Fibroblast of lung (primary cell): Measurements from ENCODE around the gene NNT. TPM values are rescaled to one million over a fixed set of nuclear protein-coding genes. Genes with fewer than 3 reads are reported as not detected.
A peak's percentile ranks its signal among the peaks of the same experiment; 100 is the strongest.

Experiments
- DNase-seq, 2 donors: peaks; one replicate each; pipeline versions ENCODE4 v3.0.0 to v3.0.0-alpha.2; 2010; ENCODE audit warnings: low read depth in 2 of 2
- H2AFZ ChIP-seq: 2 replicates; pipeline ENCODE4 v1.5.1; 2012; ENCODE audit warnings: low read length, control low read depth, inconsistent platforms
- H3K27ac ChIP-seq: 2 replicates; pipeline ENCODE4 v1.5.1; 2011; ENCODE audit warnings: low read length, control low read depth; ENCODE audit not compliant: insufficient read depth
- H3K27me3 ChIP-seq: 2 replicates; pipeline ENCODE4 v1.5.1; 2011; ENCODE audit warnings: mild to moderate bottlenecking, low read length; ENCODE audit not compliant: control insufficient read depth, insufficient read depth
- H3K36me3 ChIP-seq: 2 replicates; pipeline ENCODE4 v1.5.1; 2011; ENCODE audit warnings: low read length; ENCODE audit not compliant: control insufficient read depth, insufficient read depth
- H3K4me1 ChIP-seq: 2 replicates; pipeline ENCODE4 v1.5.1; 2011; ENCODE audit warnings: low read length; ENCODE audit not compliant: control insufficient read depth, insufficient read depth; ENCODE audit errors: extremely low read depth
- H3K4me2 ChIP-seq: 2 replicates; pipeline ENCODE4 v1.5.1; 2011; ENCODE audit warnings: low read length, control low read depth; ENCODE audit not compliant: insufficient read depth; ENCODE audit errors: extremely low read depth
- H3K4me3 ChIP-seq, 4 experiments: fragments of 200-600 bp in 1 of 4; sonication (generic) in 1 of 4; replicated peaks in 1 of 4; 2 replicates each; pipeline ENCODE4 v1.5.1; 2011 to 2016; ENCODE audit warnings: low read length in 4 of 4, low read depth in 3 of 4, mild to moderate bottlenecking in 3 of 4, control low read depth in 2 of 4, inconsistent platforms in 1 of 4, mixed read lengths in 1 of 4; ENCODE audit not compliant: insufficient read depth in 1 of 4; ENCODE audit errors: control extremely low read depth in 1 of 4
- H3K79me2 ChIP-seq: 2 replicates; pipeline ENCODE4 v1.5.1; 2012; ENCODE audit warnings: mild to moderate bottlenecking, low read length, inconsistent platforms; ENCODE audit not compliant: control insufficient read depth, insufficient read depth
- H3K9ac ChIP-seq: 2 replicates; pipeline ENCODE4 v1.5.1; 2011; ENCODE audit warnings: mild to moderate bottlenecking, low read length, control low read depth; ENCODE audit not compliant: insufficient read depth
- H3K9me3 ChIP-seq: 2 replicates; pipeline ENCODE4 v1.5.1; 2012; ENCODE audit warnings: low read depth, low read length; ENCODE audit not compliant: control insufficient read depth, insufficient read depth
- H4K20me1 ChIP-seq: 2 replicates; pipeline ENCODE4 v1.5.1; 2011; ENCODE audit warnings: low read length; ENCODE audit not compliant: control insufficient read depth, insufficient read depth; ENCODE audit errors: extremely low read depth
- CTCF ChIP-seq, 2 donors: IDR thresholded peaks in 1 of 2; conservative IDR thresholded peaks in 1 of 2; 1 replicate in 1 of 2; 2 replicates in 1 of 2; pipeline ENCODE4 v1.5.1; 2011 to 2012; ENCODE audit warnings: low read length in 2 of 2, control low read depth in 1 of 2, inconsistent platforms in 1 of 2, low read depth in 1 of 2, mild to moderate bottlenecking in 1 of 2
- EZH2 ChIP-seq: IDR thresholded peaks from 2 replicates; pipeline ENCODE4 v1.5.1; 2012; ENCODE audit warnings: low read length, control low read depth, mild to moderate bottlenecking; ENCODE audit errors: missing control alignments
- polyA plus RNA-seq, 2 donors: library from polyadenylated mRNA; depleted of rRNA in 1 of 2; stranded (reverse) in 1 of 2; unstranded in 1 of 2; fragments of >200 nt; gene quantifications; 2 replicates each; pipeline ENCODE4 v1.2.1, GENCODE V29; 2011 to 2012; ENCODE audit warnings: missing spikeins in 1 of 2
- total RNA-seq: library from RNA; depleted of rRNA; stranded (reverse); fragments of >200 nt; gene quantifications from 2 replicates; pipeline ENCODE4 v1.2.1, GENCODE V29; 2014

NNT gene
- total and polyA plus RNA-seq, 2 donors (not counting 1 experiment from before 2014, with no cell fraction given) = 65.7 to 115 TPM

- no peaks in the 10 kb centered on the region for H3K79me2 ChIP-seq
- no peaks in the 10 kb centered on the region for H3K9me3 ChIP-seq
- H3K4me1 ChIP-seq = peaks cover 6% of the 10 kb centered on the region
- peaks cover 4% of the 10 kb centered on the region for H3K36me3 ChIP-seq
- no peak for TF ChIP-seq CTCF (conservative IDR thresholded peaks at IDR 0.05 in 1 of 2, IDR thresholded peaks at IDR 0.05 in 1 of 2; ENCODE audit: low read depth in 1 of 2, low read length in 2 of 2)
- no peak for TF ChIP-seq EZH2
- no peak overlapping the region for H3K27ac ChIP-seq
- H4K20me1 ChIP-seq = no peaks in the 10 kb centered on the region
- no peak overlapping the region for H3K9ac ChIP-seq
- DNase-seq = no peak
- no peaks in the 10 kb centered on the region for H3K27me3 ChIP-seq
- no peak overlapping the region for H3K4me2 ChIP-seq
- no peak overlapping the region for H2AFZ ChIP-seq
- no peak overlapping the region for H3K4me3 ChIP-seq
Observed at GRCh38 chr5:43652537-43653302, 49.7 kb downstream of the NNT start.

GRCh38 chr5:43658509-43658908 is 55.5 kb downstream of the NNT start:
- DNase-seq = peak; percentile 78 to 86
- Histone ChIP-seq H4K20me1 (no peaks in the 10 kb centered on the region), H3K27me3 (no peaks in the 10 kb centered on the region), H3K4me3 (no peak overlapping the region), H3K4me2 (peak overlapping the region; percentile 13), H3K79me2 (no peaks in the 10 kb centered on the region), H3K9ac (no peak overlapping the region), H3K27ac (no peak overlapping the region), H3K4me1 (peaks cover 3% of the 10 kb centered on the region), H3K9me3 (no peaks in the 10 kb centered on the region), H3K36me3 (peaks cover 5% of the 10 kb centered on the region), H2AFZ (no peak overlapping the region)
- TF ChIP-seq CTCF (conservative IDR thresholded peaks at IDR 0.05 in 1 of 2, IDR thresholded peaks at IDR 0.05 in 1 of 2; ENCODE audit: low read depth in 1 of 2, low read length in 2 of 2) = no peak
- TF ChIP-seq EZH2 = no peak

- H3K27ac ChIP-seq = no peak overlapping the region
- H4K20me1 ChIP-seq = no peaks in the 10 kb centered on the region
- H3K27me3 ChIP-seq = no peaks in the 10 kb centered on the region
- no peaks in the 10 kb centered on the region for H3K79me2 ChIP-seq
- no peak overlapping the region for H3K4me2 ChIP-seq
- peaks cover 5% of the 10 kb centered on the region for H3K36me3 ChIP-seq
- H3K4me3 ChIP-seq = no peak overlapping the region
- H3K9me3 ChIP-seq = no peaks in the 10 kb centered on the region
- DNase-seq = no peak
- H3K9ac ChIP-seq = no peak overlapping the region
- no peak overlapping the region for H2AFZ ChIP-seq
- TF ChIP-seq CTCF (conservative IDR thresholded peaks at IDR 0.05 in 1 of 2, IDR thresholded peaks at IDR 0.05 in 1 of 2; ENCODE audit: low read depth in 1 of 2, low read length in 2 of 2) (no peak), EZH2 (no peak)
- H3K4me1 ChIP-seq = peaks cover 3% of the 10 kb centered on the region
Observed at GRCh38 chr5:43659075-43659474, 56.1 kb downstream of the NNT start.
